Measurements from ENCODE around the gene MYLK. TPM values are rescaled to one million over a fixed set of nuclear protein-coding genes. Genes with fewer than 3 reads are reported as not detected.
"Not testable (repeated sequence)": the region's sequence is repeated elsewhere in the genome, so short reads cannot be mapped to it uniquely, and the experiment has no call there.

MYLK gene
- total RNA-seq, 1 experiment from 2014 or later: 20.5 TPM

DNA sequence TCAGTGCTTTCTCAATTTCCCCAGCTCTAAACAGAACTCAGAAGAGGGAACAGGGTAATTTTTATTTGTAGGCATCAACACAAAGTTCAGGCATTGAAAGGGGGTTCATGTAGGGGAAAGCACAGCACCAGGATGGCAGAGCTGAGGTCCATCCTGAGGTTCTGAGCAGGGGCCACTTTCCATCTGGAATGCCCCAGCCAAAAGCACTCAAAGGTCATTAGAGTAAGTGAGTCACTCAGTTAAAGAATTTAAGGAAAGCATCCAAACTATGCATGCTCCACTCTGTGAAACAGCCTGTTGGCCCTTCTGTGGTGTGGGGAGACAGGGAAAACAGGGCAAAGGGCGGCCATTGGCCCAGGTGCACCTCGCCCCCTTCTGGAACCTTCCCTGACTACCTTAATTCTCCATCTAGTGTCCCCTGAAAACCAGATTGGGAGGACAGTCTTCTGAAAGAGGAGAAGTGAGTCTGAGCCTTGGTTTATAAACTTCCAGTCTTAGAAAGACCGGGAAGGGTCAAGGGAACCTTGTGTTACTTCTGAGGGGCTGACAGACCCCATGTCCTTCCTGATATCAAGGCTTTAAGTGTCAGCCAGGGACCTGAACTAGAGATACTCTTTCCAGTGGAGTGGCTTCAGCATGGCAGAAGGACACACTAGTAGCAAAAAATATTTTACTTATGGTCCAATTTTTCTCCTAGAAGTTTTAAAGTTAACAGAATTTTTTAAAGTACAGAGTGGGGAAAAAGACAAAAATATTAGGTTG, 133.3 kb downstream of the MYLK start:
- DNase-seq (ENCODE audit: low spot score): peak; percentile 64

GRCh38 chr3:123750209-123750608, 133.9 kb downstream of the MYLK start:
- DNase-seq (ENCODE audit: low spot score): no peak

DNA sequence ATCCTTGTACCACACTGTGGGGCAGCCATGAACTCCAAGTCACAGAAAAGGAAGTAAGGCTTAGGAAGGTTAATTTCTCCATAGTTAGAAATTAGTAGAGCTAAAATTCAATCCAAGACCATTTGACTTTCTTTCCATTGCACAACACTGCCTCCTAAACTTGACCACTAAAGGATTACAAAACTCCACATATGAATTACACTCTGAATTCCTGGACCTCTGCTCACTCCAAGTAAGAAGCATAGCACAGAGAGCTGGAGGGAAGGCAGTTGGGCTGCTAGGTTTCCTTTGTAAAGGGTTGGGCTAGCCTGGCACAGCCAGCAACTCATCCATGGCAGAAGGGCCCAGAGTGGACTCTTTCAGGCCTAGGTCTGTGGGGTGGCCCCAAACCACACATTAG, 134.4 kb downstream of the MYLK start:
- DNase-seq (ENCODE audit: low spot score): no peak

DNA sequence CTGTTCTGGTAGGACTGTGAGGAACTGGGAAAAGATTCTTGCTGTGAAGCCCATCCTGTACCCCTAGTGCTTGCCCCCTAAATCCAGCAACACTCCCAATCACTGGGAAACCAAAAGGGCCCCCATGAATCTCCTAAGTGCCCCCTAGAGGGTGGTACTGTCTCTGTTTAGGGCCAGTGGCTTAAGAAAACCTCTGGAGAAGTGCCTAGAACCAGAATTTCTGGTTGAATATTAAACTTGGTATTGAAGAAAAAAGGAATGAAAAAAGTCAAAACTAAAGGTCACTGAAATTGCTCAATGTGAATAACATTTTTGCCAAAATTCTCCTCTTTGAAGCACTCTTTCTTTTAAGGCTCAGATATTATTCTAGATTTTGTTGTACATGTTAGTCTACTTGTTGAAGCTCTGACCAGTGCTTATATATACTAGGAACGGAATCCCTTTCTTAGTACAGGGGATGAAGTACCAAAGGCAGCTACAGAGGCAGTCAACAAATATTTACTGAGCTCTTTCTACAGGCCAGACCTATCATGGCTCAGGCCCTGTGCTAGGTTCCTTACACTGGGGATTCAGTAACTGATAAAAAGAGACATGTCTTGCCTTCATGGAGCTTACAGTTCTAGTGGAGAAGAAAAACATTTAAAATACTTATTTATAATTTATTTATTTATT, 138.8 kb downstream of the MYLK start:
- DNase-seq (ENCODE audit: low spot score): peak; percentile 62

GRCh38 chr3:123744064-123744463, 140.1 kb downstream of the MYLK start:
- DNase-seq (ENCODE audit: low spot score): no peak

DNA sequence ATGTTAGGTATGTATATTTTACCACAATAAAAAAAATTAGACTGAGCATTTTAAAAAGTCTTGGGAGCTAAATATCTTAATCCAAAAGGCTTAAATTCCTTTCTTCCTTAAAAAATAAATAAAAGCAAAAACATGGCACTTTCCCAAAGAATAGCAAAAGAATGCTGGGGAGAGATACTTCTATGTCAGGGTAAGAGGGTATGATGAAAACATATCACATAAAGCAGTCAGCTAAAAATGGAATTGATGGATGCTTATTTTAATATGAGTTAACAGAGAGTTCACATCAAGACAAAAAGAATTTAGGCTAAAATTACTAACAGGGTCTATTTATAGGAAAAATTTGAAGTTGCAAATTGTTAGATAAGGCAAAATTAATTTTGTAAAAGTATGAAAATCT, 141.0 kb downstream of the MYLK start:
- DNase-seq (ENCODE audit: low spot score): no peak

DNA sequence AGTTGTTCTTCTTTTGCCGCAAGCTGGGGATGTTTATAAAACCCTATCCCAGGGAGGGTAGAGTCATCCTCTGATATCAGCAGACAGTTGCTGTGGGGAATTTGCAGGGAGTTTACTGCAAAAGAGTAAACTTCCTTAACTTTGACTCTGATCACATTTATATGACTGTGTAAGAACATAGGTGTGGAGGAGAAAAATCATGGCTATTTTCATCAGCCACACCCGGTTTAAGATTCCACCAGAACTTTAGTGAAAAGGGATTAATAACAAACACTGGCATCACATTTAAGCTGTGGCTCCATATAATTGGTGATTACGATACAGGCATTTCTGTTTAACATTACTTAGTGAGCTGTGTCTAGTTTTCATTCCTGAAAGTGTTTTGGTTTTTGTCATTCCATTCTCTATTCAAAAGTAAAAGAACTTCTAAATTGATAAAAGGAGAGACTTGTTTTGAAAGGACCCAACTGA, 143.1 kb downstream of the MYLK start:
- DNase-seq (ENCODE audit: low spot score): no peak

- DNase-seq (ENCODE audit: low spot score): no peak
These were observed 143.7 kb downstream of the MYLK start for GRCh38 chr3:123740391-123740822.

DNA sequence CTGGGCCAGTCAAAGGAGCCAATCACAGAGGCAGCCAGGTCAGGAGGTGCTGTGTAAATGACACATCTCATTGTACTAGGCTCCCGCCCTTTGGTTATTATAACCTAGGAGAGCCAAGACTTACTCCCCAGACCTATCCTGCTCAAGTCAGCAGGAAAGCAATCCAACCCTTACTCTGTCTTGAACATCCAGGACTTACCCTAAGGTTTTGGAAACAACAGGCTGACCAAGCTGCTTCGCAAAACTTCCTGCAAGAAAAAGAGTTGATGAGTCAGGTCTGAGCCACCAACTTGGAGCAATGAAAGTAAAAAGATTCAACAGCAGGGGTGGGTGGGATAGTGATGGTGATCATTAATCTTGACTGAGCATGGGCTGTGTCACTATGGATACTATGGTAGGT, 144.4 kb downstream of the MYLK start:
- DNase-seq (ENCODE audit: low spot score): no peak

GRCh38 chr3:123739106-123739505, 145.0 kb downstream of the MYLK start:
- no peak for DNase-seq (ENCODE audit: low spot score)

DNA sequence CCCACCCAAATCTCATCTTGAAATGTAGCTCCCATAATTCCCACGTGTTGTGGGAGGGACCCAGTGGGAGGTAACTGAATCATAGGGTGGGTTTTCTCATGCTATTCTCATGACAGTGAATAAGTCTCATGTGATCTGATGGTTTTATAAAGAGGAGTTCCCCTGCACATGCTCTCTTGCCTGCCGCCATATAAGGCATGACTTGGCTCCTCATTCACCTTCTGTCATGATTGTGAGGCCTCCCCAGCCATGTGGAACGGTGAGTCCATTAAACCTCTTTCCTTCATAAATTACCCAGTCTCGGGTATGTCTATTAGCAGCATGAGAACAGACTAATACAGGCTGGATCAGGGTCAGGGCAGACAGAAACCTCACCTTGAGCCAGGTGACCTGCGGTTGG, 145.6 kb downstream of the MYLK start:
- not testable (repeated sequence) for DNase-seq (ENCODE audit: low spot score)

- no peak for DNase-seq (ENCODE audit: low spot score)
These were observed 147.0 kb downstream of the MYLK start for GRCh38 chr3:123737168-123737567.

DNA sequence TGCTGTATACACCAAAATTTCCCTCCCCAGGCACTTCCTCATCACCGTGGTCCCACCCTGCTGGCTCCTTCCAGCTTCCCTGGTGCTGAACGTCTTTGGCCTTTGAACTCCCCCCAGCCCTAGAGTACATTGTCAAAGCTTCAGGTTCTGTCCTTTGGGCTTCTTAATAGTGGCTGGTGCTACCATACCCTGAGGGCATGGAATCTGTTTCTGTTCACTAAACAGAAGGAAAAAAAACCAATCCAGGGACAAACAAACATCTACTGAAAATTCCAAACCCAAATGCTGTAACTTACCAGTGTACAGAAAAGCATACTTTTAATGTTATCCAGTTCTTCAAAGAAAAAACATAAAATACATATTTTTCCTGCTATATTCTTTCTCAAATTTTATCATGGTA, 148.7 kb downstream of the MYLK start:
- DNase-seq (ENCODE audit: low spot score): no peak

- no peak for DNase-seq (ENCODE audit: low spot score)
These were observed 149.6 kb downstream of the MYLK start for GRCh38 chr3:123734527-123734902.

DNA sequence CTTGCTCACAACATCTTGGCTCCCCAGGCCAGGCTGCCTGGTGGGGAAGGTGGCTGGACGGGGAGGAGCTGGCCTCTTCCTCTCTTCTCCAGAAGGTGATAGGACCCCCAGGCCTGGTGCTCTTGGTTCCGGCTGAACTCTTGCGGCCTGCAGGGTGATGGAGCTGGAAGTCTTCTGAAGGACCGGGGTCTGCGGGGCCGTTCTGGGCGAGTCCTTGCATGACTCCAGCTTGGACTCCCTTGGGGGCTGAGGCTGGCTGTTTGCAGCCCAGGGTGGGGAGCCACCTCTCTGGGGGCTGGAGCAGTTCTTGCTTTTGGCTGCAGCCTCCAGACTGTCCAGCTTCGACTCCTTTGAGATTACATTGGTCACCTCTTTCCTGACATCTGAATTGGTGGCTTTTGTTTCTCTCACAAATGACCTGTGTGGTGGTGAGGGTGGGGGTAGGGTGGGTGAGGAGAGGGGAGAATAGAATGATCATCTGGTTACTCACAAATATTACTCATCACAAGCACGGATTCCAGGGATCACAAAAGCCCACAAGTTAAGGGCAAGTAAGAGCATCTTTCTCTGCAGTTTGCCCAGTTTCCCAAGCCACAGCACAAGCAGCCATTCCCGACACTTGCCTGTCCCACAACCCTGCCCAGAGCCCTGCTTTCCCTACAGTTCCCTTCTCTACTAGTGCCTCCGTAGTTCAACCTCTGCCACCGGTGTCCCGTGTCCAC, 150.2 kb downstream of the MYLK start:
- DNase-seq (ENCODE audit: low spot score): no peak

GRCh38 chr3:123733341-123733740, 150.8 kb downstream of the MYLK start:
- no peak for DNase-seq (ENCODE audit: low spot score)

GRCh38 chr3:123732447-123732846, 151.7 kb downstream of the MYLK start:
- peak; percentile 44 for DNase-seq (ENCODE audit: low spot score)

- DNase-seq (ENCODE audit: low spot score): no peak
These were observed 153.3 kb downstream of the MYLK start for GRCh38 chr3:123730829-123731228.

DNA sequence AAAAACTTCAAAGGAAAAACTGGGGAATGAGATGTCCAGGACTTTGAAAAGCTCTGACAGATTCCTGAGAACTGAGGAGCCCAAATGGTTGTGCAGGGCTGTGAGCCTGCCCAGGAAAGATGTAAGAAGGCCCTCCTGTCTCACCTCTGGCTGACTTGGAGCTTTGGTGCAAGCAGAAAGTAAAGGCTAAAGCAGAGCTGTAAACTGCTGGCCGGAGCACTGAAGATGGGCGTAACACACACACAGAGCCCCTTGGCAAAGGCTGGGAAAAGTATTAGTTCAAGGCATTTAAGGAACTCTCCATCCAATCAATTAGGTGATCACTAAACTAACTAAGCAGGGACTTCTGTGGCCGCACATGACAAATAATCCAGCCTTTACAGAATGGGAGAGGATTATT, 155.1 kb downstream of the MYLK start:
- no peak for DNase-seq (ENCODE audit: low spot score)

DNA sequence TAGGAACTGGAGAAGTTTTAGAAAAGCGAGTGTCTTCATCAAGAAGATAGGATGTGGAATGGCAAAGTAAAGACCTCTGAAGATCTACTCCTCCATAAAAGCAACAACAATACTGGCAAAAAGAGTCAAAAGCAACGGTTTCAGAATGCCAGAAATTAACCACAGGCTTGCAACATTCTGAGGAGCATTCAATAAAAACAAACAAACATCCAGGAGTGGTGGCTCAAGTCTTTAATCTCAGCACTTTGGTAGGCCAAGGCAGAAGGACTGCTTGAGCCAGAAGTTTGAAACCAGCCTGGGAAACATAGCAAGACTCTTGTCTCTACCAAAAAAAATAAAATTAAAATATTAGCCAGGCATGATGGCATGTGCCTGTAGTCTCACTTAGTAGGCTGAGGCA, 156.1 kb downstream of the MYLK start:
- DNase-seq (ENCODE audit: low spot score): no peak

GRCh38 chr3:123725652-123726400, 158.3 kb downstream of the MYLK start:
- peak; percentile 19 for DNase-seq (ENCODE audit: low spot score)

GRCh38 chr3:123724306-123724705, 159.8 kb downstream of the MYLK start:
- DNase-seq (ENCODE audit: low spot score): peak; percentile 35
